ENCODE measurements around the gene OR6S1. TPM values are rescaled to one million over a fixed set of nuclear protein-coding genes. Genes with fewer than 3 reads are reported as not detected.

Gene OR6S1
- total and polyA plus RNA-seq, 2 donors (not counting 3 experiments of a cell fraction or from before 2014, with no cell fraction given): not detected

- H3K9me1 ChIP-seq (replicated peaks; ENCODE audit: control insufficient read depth, extremely low read depth, insufficient read depth, low read length): no peaks in the 10 kb centered on the region
- no peaks in the 10 kb centered on the region for H3K36me3 ChIP-seq (ENCODE audit: control insufficient read depth in 2 of 2, extremely low read depth in 1 of 2, insufficient read depth in 2 of 2, low read length in 2 of 2)
- no TSS peak for BruUV-seq (replicated peaks)
- peak within 1 kb of the TSS; percentile 97 for H2AFZ ChIP-seq (ENCODE audit: low read depth, low read length)
- peak; percentile 88 for DNase-seq (ENCODE audit: low read depth, low spot score)
- intact Hi-C loops (cut with micrococcal nuclease) (loop anchor here (1.0 to 2.0 kb wide), 6 partner anchors 23 to 351 kb away; partner anchors contain the start of genes CCNB1IP1 and PIP4P1), dilution Hi-C loops (cut with MboI; ENCODE audit: extremely low pct_ligation_motif_present, low sequenced_read_pairs) (no loop called here)
- peak; percentile 88 for FAIRE-seq
- TF ChIP-seq GATA2 (IDR thresholded peaks at IDR 0.05; ENCODE audit: insufficient read depth, insufficient read length, low read depth, low read length) (no peak), POLR2A (IDR thresholded peaks at IDR 0.05; ENCODE audit: low read depth, low read length) (peak; percentile 47), FOS (IDR thresholded peaks at IDR 0.05; ENCODE audit: borderline replicate concordance, insufficient read depth, low read length) (no peak), JUN (IDR thresholded peaks at IDR 0.05; ENCODE audit: borderline replicate concordance, insufficient read depth, insufficient read length, low read depth) (no peak), POLR2AphosphoS5 (IDR thresholded peaks at IDR 0.05; ENCODE audit: insufficient read depth, low read depth, low read length) (no peak), MYC (IDR thresholded peaks at IDR 0.05; ENCODE audit: low read depth, low read length) (no peak), MAX (IDR thresholded peaks at IDR 0.05; ENCODE audit: insufficient read depth, insufficient read length) (no peak), EZH2 (IDR thresholded peaks at IDR 0.05; ENCODE audit: borderline replicate concordance, low read depth, low read length, severe bottlenecking) (no peak)
- peak within 1 kb of the TSS; percentile 80 to 90 (median 84) for H3K4me3 ChIP-seq (replicated peaks in 1 of 3; ENCODE audit: insufficient read depth in 1 of 3, low read depth in 1 of 3, low read length in 3 of 3)
- POLR2A ChIA-PET: interaction anchor here (1.1 to 1.9 kb wide), 3 partner anchors 19 to 229 kb away, joined by 3 to 6 read pairs (median 3); partner anchors contain the start of genes APEX1 and OSGEP
- H3K9me3 ChIP-seq (replicated peaks; ENCODE audit: control insufficient read depth, insufficient read depth, low read length): no peaks in the 10 kb centered on the region
- H3K79me2 ChIP-seq (ENCODE audit: control insufficient read depth, insufficient read depth, low read length): no peaks in the 10 kb centered on the region
- no peaks in the 10 kb centered on the region for H4K20me1 ChIP-seq (replicated peaks; ENCODE audit: control insufficient read depth, extremely low read depth, insufficient read depth, low read length)
- peak within 1 kb of the TSS; percentile 97 for H3K27ac ChIP-seq (ENCODE audit: insufficient read depth, low read depth, low read length)
- H3K4me1 ChIP-seq (ENCODE audit: control insufficient read depth, extremely low read depth, insufficient read depth, low read length): peaks cover 27% of the 10 kb centered on the region
- H3K27me3 ChIP-seq (ENCODE audit: control insufficient read depth in 2 of 2, insufficient read depth in 2 of 2, low read length in 2 of 2): no peaks in the 10 kb centered on the region
- H3K4me2 ChIP-seq (ENCODE audit: insufficient read depth, low read length): peak within 1 kb of the TSS; percentile 86
- CTCF ChIA-PET: interaction anchor here (0.7 to 6.4 kb wide), 11 partner anchors 19 to 341 kb away, joined by 3 to 49 read pairs (median 5); partner anchors contain the start of gene PARP2
- H3K9ac ChIP-seq (replicated peaks; ENCODE audit: extremely low read depth, insufficient read depth, low read length): peak within 1 kb of the TSS; percentile 97
Observed at GRCh38 chr14:20683891-20684661, 42.6 kb upstream of the OR6S1 start, which contains the start of gene RNASE4. Gene RNASE4, plus strand, starts transcription at chr14:20684560. Its CDS starts 14,812 bp downstream, at chr14:20699372.
